HL-60/S4 treated with retinoic acid at 250 ng/mL for 4 days and 3 days (cell line): ENCODE results near the gene BCAS1.
"Not testable (repeated sequence)": the region's sequence is repeated elsewhere in the genome, so short reads cannot be mapped to it uniquely, and the experiment has no call there.

ENCODE experiments used
- in situ Hi-C: fragments of 300-500 bp; cut with MboI; formaldehyde crosslinking; loops from 2 replicates; pipeline ENCODE4 v1.7.0; 2022; ENCODE audit warnings: low sequenced_read_pairs

The BCAS1 gene

GRCh38 chr20:54021446-54022235, 48.8 kb downstream of the BCAS1 start:
- in situ Hi-C loops = no loop called here

GRCh38 chr20:54020868-54021267, 49.5 kb downstream of the BCAS1 start:
- in situ Hi-C loops = no loop called here

GRCh38 chr20:54020348-54020747, 50.0 kb downstream of the BCAS1 start:
- in situ Hi-C loops = no loop called here

- in situ Hi-C loops = no loop called here
These were observed 50.8 kb downstream of the BCAS1 start for GRCh38 chr20:54019585-54019984.

GRCh38 chr20:54019127-54019526, 51.3 kb downstream of the BCAS1 start:
- in situ Hi-C loops = no loop called here

GRCh38 chr20:54017846-54018245, 52.5 kb downstream of the BCAS1 start:
- in situ Hi-C loops = no loop called here

GRCh38 chr20:54015496-54015895, 54.9 kb downstream of the BCAS1 start:
- in situ Hi-C loops = no loop called here

- in situ Hi-C loops = no loop called here
These were observed 56.0 kb downstream of the BCAS1 start for GRCh38 chr20:54014293-54014926.

GRCh38 chr20:54013471-54013870, 56.9 kb downstream of the BCAS1 start:
- in situ Hi-C loops = no loop called here

GRCh38 chr20:54011346-54011745, 59.0 kb downstream of the BCAS1 start:
- in situ Hi-C loops = no loop called here

- in situ Hi-C loops = not testable (repeated sequence)
These were observed 64.2 kb downstream of the BCAS1 start for GRCh38 chr20:54006216-54006615.

- in situ Hi-C loops = no loop called here
These were observed 64.9 kb downstream of the BCAS1 start for GRCh38 chr20:54005524-54005923.

GRCh38 chr20:54004445-54004844, 65.9 kb downstream of the BCAS1 start:
- in situ Hi-C loops = no loop called here

- in situ Hi-C loops = no loop called here
These were observed 67.7 kb downstream of the BCAS1 start for GRCh38 chr20:54002741-54003140.

GRCh38 chr20:54002056-54002575, 68.3 kb downstream of the BCAS1 start:
- in situ Hi-C loops = no loop called here

- in situ Hi-C loops = no loop called here
These were observed 69.5 kb downstream of the BCAS1 start for GRCh38 chr20:54000914-54001313.

GRCh38 chr20:54000262-54000661, 70.1 kb downstream of the BCAS1 start:
- in situ Hi-C loops = no loop called here

GRCh38 chr20:53999077-53999476, 71.3 kb downstream of the BCAS1 start:
- in situ Hi-C loops = no loop called here

GRCh38 chr20:53996584-53997486, 73.6 kb downstream of the BCAS1 start:
- in situ Hi-C loops = no loop called here

GRCh38 chr20:53995949-53996348, 74.4 kb downstream of the BCAS1 start:
- in situ Hi-C loops = no loop called here

- in situ Hi-C loops = no loop called here
These were observed 76.3 kb downstream of the BCAS1 start for GRCh38 chr20:53994088-53994487.
